Measurements from ENCODE around the gene NANS.
"Not testable (repeated sequence)": the region's sequence is repeated elsewhere in the genome, so short reads cannot be mapped to it uniquely, and the experiment has no call there.

Gene NANS

DNA sequence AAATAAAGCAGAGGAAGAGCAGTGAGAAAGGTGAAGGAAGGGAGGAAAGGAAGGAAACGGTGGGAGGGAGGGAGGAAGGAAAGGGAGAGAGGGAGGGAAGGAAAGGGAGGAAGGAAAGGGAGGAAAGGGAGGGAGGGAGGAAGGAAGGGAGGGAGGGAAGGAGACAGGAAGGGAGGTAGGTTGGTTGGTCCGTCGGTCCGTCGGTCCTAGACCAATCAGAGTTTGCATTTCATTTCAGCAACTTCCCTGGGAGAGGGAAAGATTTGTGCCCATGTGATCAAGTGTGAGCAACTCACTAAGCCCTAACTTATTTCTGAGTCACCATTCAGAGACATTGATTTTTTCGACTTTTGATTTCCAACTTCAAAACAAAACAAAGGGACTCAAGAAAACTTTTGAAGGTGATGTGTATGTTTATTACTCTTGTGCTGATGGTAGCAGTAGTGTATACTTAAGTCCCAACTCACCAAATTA, 18.8 kb downstream of the NANS start:
- FAIRE-seq = no peak
- DNase-seq (ENCODE audit: low spot score) = no peak

DNA sequence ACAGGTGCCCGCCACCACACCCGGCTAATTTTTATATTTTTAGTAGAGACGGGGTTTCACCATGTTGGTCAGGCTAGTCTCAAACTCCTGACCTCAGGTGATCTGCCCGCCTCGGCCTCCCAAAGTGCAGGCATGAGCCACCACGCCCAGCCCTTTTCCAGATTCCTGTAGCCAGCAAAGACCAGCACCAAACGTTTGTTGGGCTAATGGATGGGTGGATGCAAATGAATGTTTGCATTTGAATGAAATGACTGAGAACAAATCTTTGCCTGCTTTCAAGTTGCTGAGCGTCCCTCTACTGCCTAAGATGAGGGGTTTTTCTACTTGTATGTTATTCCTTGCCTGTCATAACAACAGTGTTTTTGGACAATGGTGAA, 20.0 kb downstream of the NANS start:
- DNase-seq (ENCODE audit: low spot score); FAIRE-seq: not testable (repeated sequence)

DNA sequence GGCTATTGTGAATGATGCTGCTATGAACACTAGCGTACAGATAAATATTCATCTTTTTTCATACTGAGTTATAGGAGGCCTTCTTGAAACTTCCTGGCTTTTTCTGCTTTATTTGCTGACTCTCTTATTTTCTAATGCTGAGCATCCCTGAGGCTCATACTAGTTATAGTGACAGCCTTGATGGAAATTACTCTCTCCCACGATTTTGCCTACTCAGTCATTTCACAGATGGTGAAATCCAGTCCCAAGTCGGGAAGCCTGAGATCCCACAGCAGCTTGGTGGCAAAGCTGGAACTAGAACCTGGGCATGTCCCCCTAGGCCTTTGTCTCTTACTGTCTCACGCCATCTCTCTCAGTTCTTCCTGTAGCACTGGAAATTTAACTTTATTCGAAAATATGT, 22.4 kb downstream of the NANS start:
- FAIRE-seq (no peak), DNase-seq (ENCODE audit: low spot score) (no peak)

DNA sequence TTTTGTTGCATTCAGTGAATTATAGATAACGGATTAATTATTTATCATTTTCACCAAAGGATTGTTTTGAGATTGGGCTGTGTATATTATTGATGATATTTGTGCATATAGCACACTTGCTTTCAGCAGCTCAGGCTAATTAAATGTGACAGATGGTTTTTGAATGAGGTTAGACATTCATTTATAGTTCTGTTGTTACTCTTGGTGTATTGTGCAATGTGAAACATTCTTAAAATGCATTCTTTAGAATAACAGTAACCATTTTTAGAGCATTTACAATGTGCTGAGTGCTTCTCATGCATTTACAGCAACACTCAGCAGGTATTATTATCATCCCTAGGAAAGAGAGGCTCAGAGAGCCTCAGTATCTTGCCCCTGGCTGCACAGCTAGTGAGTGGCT, 23.8 kb downstream of the NANS start:
- DNase-seq (ENCODE audit: low spot score) = no peak
- FAIRE-seq = no peak

DNA sequence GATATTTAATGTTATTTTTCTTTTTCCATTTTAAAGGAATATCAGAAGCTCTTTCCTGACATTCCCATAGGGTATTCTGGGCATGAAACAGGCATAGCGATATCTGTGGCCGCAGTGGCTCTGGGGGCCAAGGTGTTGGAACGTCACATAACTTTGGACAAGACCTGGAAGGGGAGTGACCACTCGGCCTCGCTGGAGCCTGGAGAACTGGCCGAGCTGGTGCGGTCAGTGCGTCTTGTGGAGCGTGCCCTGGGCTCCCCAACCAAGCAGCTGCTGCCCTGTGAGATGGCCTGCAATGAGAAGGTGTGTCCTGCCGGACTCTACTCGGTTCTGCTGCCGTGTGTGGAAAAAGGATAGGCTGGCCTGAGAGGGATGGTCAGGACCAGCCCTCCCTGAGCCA, 24.2 kb downstream of the NANS start:
- no peak for DNase-seq (ENCODE audit: low spot score)
- no peak for FAIRE-seq

DNA sequence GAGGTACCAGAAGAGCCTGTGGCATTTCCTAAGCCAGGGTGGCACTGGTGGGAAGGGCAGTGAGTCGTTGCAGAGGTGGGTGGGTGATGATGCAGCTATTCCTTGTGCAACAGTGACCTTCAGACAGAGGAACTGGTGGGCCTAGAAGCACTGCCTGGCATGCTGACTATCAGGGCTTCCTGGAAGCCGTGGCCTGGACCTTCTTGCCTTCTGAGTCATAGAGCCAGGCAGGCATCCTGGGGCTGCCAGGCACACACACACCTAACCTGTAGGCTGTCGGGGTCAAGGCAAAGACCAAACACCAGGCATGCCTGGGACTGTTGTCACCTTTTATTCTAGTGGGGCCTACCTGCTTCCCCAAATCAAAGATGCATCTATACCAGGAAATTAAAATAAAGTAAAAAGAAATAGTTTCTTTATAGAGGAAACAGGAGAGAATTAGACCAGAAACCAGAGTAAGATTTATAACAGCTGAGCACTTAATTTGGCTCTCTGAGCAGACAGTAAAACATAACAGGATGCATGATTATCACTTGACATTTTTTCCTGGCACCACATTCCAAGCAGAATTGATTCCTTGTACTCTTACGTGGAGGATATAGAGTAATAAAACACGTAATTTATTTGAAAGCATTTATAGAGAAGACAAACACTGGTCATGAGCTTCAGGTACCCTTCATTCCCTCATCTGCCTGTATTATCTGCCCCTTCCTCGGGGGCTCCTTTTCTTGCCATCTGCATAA, 25.1 kb downstream of the NANS start:
- DNase-seq (ENCODE audit: low spot score) (peak; percentile 74), FAIRE-seq (peak; percentile 35)

DNA sequence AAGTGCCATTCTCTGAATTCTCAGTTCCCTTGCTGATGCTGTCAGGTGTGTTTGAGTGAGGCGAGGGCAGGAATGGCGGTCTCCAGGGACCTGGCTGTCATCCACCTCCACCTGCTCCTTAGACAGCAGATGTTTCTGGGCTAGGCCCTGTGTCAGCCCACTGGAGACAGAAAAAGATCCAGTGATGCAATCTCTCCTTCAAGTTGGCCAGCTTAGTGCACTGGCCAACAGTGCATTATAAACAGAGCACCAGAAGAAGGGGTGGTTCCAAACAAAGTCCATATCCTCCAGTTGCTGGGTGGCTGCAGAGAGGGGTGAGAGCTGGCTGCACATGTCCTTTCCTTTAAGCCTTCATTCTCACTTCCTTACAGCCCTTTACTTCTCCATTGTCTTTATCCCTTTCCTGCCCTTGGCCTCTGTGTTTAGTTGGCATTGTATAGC, 26.5 kb downstream of the NANS start:
- DNase-seq (ENCODE audit: low spot score) (no peak), FAIRE-seq (no peak)

DNA sequence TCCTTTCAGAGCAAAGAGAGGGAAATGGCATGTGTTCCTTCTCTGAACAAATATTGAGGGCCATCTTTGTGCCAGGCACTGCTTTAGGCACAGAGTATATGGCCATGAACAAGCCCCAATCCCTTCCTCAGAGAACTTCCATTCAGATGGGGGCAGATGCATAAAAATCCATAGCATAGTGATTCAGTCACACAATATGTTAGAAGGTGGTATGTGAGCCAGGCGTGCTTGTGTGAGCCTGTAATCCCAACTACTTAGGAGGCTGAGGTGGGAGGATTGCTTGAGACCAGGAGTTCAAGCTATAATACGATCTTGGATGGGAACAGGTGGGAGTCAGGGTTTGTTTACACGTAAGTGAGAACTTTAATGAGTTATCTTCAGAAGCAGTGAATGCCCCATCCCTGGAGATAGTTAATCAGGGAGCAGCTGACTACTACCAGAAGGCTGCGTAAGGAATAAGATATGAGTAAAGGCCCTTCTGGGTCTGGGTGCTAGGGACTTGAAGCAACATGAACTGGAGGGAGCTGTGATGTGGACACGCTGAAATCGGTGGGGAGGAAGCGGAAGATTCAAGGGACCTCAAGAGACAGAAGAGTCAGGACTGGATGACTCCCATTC, 27.1 kb downstream of the NANS start:
- no peak for FAIRE-seq

DNA sequence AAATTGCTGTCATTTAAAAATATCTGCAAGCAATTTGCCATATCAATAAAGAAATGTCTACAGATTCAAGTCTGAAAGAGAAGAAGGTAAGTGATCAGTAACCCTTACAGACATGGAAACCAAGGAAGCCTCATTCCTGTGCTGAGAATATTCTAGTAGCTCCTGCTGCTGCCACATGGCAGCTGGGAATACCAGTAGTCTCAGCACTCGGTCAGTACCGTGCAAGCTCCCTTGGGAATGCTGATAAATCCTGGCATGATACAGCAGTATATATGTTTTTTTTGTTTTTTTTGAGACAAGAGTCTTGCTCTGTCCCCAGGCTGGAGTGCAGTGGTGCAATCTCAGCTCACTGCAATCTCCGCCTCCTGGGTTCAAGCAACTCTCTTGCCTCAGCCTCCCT, 27.9 kb downstream of the NANS start:
- no peak for FAIRE-seq
- DNase-seq (ENCODE audit: low spot score) = no peak

More for the DNA sequence above, 27.1 kb downstream of the NANS start:
- no peak for DNase-seq (ENCODE audit: low spot score)

DNA sequence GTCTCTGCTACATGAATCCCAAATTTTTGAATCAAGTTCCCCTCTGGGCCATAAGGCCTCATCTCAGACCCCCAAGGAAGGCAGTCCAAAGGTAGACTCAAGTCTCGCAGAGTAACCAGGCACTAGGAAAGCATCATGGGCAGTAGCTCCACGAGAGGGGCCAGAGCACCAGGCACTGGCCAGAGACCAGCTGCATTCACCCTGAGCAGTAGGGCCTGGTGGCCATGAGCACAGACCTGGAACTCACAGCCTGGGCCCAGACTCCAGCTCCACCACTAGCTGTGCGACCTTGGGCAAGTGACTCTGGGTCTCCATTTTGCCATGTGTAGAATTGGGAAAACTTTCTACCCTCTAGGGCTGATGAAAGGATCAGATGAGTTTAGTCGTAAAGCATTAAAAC, 28.5 kb downstream of the NANS start:
- FAIRE-seq = no peak

DNA sequence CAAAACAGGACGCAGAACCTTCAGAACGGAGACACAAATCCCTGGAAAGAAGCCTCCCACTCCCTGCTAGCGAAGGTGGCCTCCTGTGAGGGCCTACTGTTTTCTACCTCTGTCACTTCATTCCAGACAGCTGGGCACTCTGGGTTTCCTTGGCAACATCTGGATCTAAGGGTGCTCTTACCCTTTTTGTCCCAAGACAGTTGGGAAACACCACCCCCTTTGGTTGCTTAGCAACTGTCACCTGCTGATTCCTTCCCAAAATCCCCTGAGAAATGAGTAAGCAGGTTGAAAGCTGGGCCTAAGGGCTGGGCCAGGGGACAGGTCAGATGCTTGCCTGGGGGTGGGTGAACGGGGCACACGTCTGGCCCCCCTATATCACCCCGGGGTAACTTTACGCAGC, 29.4 kb downstream of the NANS start:
- DNase-seq (ENCODE audit: low spot score) (no peak), FAIRE-seq (no peak)

More for the DNA sequence above, 28.5 kb downstream of the NANS start:
- DNase-seq (ENCODE audit: low spot score) = no peak

DNA sequence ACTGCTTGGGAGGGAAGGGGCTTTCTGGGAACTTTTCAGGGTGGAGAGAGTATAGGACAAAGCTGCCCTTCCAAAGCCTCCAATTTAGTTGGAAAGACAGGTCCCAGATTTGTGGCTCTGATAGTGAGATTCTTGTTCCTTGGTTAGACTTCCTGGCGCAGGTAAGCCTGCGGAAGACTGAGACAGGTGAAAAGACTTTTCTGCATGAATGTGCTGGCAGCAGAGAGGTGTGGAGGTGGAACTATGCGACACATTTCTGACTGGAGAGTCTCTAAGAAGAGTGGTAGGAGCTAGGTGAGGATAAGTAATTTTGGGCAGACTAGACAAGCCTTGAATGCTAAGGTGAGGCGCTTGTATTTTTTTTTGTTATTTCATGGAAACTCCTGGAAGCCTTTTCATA, 29.9 kb downstream of the NANS start:
- DNase-seq (ENCODE audit: low spot score) (no peak), FAIRE-seq (no peak)

DNA sequence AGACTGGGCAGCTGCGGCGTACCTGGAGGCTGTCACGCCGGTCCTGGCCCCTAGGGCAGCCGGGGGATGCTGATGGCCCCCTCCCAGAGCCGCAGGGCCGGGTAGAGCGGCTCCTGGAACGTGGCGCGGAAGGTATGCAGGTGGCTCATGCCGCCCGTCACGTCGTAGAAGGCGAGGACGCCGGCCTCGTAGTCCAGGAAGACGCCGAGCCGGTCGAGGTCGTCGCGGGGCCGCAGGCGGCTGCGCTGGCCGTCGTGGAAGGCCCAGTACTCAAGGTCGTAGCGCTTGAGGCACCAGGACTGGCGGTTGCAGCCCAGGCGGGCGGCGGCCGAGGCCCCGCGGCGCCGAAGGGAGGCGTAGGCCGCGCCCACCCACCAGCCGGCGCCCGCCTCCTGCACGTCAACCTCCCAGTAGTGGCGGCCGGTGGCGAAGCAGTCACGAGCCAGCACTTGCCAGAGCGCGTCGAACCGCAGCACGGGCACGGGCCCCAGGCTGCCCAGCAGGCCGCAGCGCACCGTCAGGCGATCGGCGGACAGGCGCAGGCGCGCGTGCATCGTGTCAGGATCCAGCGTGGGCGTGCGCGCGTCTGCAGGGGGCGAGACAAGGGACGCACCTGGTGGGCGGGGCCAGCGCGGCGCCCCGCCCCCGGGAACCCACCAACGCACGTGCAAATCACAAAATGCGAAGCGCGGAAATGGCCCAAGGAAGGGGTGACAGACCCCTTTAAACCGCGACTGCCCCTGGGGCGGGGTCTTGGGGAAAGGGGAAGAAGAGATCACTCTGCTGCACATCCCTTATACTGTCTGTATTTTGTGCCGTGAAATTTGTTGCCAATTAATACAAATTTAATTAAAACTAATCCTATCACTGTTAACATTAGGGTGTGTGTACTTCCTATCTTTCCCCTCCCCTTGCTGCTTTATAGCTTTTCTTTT, 31.2 kb downstream of the NANS start:
- FAIRE-seq = no peak
- no peak for DNase-seq (ENCODE audit: low spot score)

DNA sequence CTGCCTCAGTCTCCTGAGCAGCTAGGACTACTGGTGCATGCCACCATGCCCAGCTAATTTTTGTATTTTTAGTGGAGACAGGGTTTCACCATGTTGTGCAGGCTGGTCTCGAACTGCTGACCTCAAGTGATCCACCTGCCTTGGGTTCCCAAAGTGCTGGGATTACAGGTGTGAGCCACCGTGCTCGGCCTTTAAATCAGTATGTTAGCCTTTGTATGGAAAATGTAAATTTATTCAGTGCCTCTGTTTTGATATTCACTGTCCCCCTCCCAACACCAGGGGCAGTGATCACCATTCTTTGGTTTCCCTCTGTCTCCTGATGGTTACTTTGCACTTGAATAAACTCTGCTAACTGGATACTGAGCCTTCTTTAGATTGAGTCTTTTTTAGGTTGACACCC, 34.1 kb downstream of the NANS start:
- FAIRE-seq; DNase-seq (ENCODE audit: low spot score): not testable (repeated sequence)

DNA sequence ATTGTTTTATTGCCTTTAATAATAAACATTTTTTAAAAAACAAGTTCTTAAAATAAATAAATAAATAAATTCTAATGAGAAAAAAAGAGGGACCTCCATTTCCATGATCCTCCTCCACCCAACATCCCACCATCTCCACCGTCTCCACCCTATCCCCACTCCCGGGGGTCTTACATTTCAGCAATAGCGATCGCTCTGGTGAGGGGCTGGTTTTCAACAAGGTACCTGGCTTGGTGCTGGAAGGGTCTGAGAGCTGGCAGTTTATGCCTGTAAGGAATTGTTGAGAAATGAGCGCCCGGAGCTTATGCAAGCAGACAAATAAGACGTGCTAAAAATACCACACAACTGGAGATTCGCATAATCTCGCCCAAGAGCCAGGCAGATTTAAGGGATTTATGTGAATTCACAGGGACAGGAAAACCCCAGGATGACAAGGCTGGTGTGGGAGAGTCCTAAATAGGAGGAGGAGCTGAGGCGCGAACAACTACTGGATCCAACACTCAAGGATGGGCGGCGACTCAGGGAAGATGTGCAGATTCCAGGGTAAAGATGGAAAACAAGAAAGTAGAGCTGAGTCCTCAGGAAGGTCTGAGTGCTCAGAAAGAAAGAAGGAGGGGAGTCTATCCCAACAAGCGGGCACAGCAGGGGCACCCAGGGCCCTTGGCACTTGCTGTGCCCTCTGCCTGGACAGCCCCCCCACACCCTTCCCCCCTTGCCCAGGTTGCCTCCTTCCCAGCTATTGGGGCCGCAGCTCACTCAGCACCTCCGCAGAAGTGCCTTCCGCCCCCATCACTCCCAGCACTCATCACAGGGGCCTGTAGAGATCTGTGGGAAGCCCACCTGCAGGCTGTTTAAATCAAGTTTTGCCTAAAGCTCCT, 35.4 kb downstream of the NANS start:
- DNase-seq (ENCODE audit: low spot score) (no peak), FAIRE-seq (no peak)

DNA sequence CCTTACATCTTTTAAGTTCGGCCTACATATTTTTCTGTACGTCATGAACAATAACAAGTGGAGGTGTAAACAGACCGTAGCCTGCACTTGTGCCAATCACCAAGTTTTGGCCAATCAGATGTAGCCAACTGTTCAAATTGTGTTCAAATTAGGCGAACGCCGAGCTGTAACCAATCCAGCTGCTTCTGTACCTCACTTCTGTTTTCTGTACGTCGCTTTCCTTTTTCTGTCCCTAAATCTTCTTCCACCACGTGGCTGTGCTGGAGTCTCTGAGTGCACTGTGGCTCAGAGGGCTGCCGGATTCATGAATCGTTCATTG, 36.0 kb downstream of the NANS start:
- no peak for DNase-seq (ENCODE audit: low spot score)
- FAIRE-seq = no peak

DNA sequence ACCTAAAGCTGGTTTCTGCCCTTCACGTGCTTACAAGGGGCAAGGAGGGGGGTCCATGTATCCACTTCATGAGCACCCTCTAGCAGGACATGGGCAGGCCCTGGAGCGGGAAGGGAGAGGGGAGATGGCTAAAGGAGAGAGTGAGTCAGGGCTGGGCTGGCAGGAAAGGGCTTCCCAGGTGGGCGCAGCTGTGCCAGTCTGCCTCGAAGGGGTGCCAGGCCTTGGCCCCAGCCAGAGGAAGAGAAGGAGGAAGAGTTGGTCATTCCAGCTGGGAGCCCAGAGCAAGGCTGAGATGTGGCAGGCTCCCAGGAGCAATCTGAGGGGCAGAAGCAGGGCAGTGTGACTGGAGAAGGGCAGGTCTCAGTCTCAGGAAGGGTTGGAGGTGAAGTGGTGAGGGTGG, 37.8 kb downstream of the NANS start:
- DNase-seq (ENCODE audit: low spot score) (no peak), FAIRE-seq (no peak)

DNA sequence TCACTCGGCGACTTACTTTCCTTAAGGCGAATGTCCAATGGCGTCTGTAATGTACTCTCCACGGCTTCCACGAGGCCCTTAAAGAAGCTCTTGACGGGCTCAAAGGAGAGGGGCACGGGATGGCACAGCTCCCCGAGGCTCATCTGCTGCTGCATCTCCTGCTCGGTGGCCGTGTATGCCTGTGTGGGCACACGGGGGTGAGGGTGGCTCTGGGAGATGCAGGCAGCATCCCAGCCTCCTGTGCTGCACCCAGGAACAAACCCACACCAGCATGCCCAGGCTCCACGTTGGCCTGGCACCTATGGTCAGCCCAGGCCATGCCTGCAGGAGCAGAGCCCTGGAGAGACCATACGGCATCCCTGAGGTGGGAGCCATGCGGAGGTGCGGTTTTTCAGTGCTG, 38.3 kb downstream of the NANS start:
- no peak for FAIRE-seq

DNA sequence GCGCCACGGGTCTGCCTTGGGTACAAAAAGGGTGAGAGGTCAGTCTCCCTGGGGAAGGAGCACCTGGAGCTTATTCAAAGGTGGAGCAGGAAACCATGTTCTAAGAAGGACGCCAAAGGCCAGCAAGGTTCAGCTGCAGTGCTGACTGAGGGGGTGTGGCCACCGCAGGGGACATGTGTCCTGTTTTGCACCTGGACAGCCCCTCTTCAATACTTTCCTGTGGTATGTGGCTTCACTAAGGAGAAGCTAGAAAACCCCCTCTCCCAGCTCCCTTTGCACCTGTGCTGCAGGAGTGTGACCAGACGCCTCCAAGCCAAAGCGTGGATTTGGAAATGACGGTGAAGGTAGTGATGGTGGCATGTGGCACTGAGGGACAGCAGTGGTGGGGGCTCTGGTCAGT, 38.9 kb downstream of the NANS start:
- DNase-seq (ENCODE audit: low spot score) (no peak), FAIRE-seq (no peak)

More for the DNA sequence above, 38.3 kb downstream of the NANS start:
- DNase-seq (ENCODE audit: low spot score) = no peak

DNA sequence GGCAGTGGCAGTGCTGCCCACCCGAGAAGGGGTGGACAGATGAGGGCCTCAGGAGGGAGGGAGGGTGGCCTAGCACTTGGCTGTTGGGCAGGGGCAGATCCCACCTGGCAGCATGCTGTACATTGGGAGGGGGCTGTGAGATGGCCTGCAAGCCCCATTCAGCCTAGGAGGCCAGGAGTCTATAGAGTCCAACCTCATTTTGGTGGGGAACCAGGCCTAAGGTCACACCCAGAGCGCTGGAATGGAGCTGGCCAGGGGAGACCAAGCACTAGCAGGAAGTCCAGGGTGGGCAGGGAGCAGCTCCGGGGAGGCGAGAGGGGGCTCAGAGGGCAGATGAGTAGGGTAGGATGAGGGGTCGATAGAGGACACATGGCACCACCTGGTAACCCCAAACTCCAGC, 39.6 kb downstream of the NANS start:
- FAIRE-seq = no peak
- DNase-seq (ENCODE audit: low spot score) = no peak

DNA sequence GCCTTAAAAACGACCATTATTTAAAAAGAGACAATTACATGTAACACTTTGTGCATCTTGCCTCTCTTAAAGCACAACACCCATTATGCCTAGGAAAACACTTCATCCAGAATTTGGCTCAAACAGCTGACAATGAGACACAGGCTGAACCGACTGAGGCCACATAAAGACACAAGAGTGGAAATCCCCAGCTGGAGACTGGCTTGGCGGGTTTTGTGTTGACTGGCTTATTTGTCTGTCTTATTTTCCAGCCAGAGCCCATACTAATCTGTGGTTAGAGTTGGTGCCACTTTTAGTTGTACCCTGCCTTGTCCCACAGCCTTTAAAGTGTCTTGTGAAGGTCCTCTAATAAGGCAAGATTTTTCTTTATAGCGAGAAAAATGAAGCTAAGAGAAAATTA, 41.3 kb downstream of the NANS start:
- no peak for DNase-seq (ENCODE audit: low spot score)
- FAIRE-seq = no peak

Measured in RCC 7860 (cell line).